NB4 (cell line): ENCODE data around the gene POGZ.
"Not testable (repeated sequence)": the region's sequence is repeated elsewhere in the genome, so short reads cannot be mapped to it uniquely, and the experiment has no call there.

Source experiments
- DNase-seq: peaks from one replicate; pipeline ENCODE4 v3.0.0; 2010; ENCODE audit warnings: low read depth
- H3K4me3 ChIP-seq: one replicate; pipeline ENCODE4 v1.5.1; 2011; ENCODE audit warnings: mild to moderate bottlenecking, low read depth, low read length, moderate library complexity
- MYC ChIP-seq: IDR thresholded peaks from 2 replicates; pipeline ENCODE4 v1.6.1; 2011; ENCODE audit warnings: low read depth, low read length
- POLR2A ChIP-seq: IDR thresholded peaks from 2 replicates; pipeline ENCODE4 v1.6.1; 2011; ENCODE audit warnings: mild to moderate bottlenecking; ENCODE audit not compliant: insufficient read length; ENCODE audit errors: extremely low read depth
- TF ChIP-seq, protein P1 (sequence below): IDR thresholded peaks from one replicate; pipeline ENCODE4 v1.5.1; 2012; ENCODE audit warnings: low read depth, low read length
- TF ChIP-seq, protein P2 (sequence below): IDR thresholded peaks from 2 replicates; pipeline ENCODE4 v1.6.1; 2011; ENCODE audit warnings: low read depth, low read length

The POGZ gene

DNA sequence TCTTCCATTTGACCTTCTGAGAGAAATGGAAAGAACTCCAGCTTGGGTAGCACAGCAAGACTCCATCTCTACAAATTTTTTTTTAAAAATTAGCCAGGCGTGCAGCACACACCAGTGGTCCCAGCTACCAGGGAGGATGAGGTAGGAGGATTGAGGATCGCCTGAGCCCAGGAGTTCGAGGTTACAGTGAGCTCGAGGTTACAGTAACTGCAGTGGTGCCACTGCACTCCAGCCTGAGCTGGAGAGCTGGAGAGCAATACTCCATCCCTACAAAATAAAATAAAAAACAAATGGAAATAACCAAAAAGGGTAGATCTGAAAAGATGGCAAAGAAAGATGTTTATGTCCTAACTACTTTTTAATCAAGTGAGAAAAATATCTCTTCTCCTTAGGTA is 14.5 kb downstream of the POGZ start:
- H3K4me3 ChIP-seq: no peak overlapping the region
- TF ChIP-seq, protein P1, sequence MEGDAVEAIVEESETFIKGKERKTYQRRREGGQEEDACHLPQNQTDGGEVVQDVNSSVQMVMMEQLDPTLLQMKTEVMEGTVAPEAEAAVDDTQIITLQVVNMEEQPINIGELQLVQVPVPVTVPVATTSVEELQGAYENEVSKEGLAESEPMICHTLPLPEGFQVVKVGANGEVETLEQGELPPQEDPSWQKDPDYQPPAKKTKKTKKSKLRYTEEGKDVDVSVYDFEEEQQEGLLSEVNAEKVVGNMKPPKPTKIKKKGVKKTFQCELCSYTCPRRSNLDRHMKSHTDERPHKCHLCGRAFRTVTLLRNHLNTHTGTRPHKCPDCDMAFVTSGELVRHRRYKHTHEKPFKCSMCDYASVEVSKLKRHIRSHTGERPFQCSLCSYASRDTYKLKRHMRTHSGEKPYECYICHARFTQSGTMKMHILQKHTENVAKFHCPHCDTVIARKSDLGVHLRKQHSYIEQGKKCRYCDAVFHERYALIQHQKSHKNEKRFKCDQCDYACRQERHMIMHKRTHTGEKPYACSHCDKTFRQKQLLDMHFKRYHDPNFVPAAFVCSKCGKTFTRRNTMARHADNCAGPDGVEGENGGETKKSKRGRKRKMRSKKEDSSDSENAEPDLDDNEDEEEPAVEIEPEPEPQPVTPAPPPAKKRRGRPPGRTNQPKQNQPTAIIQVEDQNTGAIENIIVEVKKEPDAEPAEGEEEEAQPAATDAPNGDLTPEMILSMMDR: no peak
- no peak for TF ChIP-seq MYC
- TF ChIP-seq, protein P2, sequence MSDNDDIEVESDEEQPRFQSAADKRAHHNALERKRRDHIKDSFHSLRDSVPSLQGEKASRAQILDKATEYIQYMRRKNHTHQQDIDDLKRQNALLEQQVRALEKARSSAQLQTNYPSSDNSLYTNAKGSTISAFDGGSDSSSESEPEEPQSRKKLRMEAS: no peak
- DNase-seq: no peak

- H3K4me3 ChIP-seq: no peak overlapping the region
- no peak for TF ChIP-seq MYC
- TF ChIP-seq, protein P1: peak; percentile 74
- peak; percentile 78 for DNase-seq
Measured at GRCh38 chr1:151443846-151444782, 15.2 kb downstream of the POGZ start.

DNA sequence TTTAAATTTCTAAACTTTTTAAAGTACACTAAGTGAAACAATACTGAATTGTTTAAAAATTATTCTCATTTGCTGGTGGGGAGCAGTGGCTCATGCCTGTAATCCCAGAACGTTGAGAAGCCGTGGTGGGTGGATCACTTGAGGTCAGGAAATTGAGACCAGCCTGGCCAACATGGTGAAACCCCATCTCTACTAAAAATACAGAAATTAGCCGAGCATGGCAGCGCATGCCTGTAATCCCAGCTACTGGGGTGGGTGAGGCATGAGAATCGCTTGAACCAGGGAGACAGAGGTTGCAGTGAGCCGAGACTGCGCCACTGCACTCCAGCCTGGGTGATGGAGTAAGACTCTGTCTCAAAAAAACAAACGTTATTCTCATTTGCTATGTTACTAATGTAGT is 21.9 kb downstream of the POGZ start:
- DNase-seq, H3K4me3 ChIP-seq: not testable (repeated sequence)

DNA sequence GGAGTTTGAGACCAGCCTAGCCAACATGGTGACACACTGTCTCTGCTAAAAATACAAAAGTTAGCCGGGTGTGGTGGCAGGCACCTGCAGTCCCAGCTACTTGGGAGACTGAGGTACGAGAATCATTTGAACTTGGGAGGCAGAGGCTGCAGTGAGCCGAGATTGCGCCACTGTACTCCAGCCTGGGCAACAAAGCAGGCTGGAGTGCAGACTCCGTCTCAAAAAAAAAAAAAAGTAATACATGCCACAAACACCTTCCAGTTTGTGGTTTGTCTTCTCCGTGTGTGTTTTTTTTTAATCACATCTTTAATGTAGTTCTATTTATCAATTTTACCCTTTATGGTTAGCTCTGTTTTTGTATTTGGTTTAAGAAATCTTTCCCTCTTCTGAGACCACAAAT is 22.3 kb downstream of the POGZ start:
- H3K4me3 ChIP-seq: no peak overlapping the region
- DNase-seq: no peak
- TF ChIP-seq, protein P2: no peak
- TF ChIP-seq, protein P1: no peak
- TF ChIP-seq MYC: no peak
- TF ChIP-seq POLR2A: no peak

DNA sequence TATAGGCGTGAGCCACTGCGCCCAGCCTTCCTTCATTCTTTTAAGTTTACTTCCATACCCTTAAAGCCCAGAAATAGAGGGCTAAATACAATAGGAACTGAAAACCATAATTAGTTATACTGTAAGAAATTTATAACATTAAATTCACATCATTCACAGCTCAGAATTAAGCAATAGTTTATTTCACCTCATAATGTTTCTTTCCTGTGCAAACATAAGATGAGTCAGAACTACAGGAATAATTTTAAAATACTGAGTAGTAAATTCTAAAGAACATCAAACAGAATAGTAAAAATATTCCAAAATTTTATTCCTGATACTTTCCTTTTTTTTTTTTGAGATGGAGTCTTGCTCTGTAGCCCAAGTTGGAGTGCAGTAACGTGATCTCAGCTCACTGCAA is 24.1 kb downstream of the POGZ start:
- TF ChIP-seq POLR2A (no peak), MYC (no peak)
- TF ChIP-seq, protein P2: no peak
- TF ChIP-seq, protein P1: no peak
- no peak for DNase-seq
- H3K4me3 ChIP-seq: no peak overlapping the region

- H3K4me3 ChIP-seq, DNase-seq: not testable (repeated sequence)
Measured at GRCh38 chr1:151433827-151434226, 25.5 kb downstream of the POGZ start.

DNA sequence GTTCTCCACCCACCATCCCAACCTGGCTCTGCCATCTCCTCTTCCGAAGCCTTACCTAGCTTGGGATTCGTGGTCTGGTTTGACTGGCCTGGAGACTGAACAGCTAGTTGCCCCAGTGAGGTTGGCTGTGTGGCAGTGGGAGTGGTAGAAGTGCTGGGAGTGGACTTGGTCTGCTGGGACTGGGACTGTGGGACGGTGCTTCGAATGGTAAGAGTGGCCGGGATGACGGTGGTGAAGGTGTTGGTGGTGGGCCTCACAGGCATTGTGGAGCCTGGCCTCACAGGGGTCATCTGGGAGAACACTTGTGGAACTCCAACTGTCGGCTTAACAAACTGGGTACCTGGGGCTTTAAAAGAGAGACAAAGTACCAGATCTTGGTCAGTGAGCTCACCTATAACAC is 31.2 kb downstream of the POGZ start:
- no peak for TF ChIP-seq MYC
- TF ChIP-seq, protein P1: no peak
- TF ChIP-seq, protein P2: no peak
- no peak for TF ChIP-seq POLR2A
- H3K4me3 ChIP-seq: no peak overlapping the region
- no peak for DNase-seq
